GM18526 (cell line): Measurements from ENCODE around the gene TP53I13.

ENCODE experiments used
- POLR2A ChIP-seq: IDR thresholded peaks from 3 replicates; pipeline ENCODE4 v1.6.1; 2011; ENCODE audit not compliant: insufficient read length; ENCODE audit errors: extremely low read depth

The TP53I13 gene

GRCh38 chr17:29574732-29575510 lies 6.4 kb downstream of the TP53I13 start:
- TF ChIP-seq POLR2A, result no peak

- TF ChIP-seq POLR2A, result no peak
Observed at GRCh38 chr17:29575511-29576213, 7.2 kb downstream of the TP53I13 start.

- no peak for TF ChIP-seq POLR2A
Observed at GRCh38 chr17:29576214-29577000, 7.9 kb downstream of the TP53I13 start.

GRCh38 chr17:29577001-29577370 lies 8.5 kb downstream of the TP53I13 start:
- no peak for TF ChIP-seq POLR2A

- no peak for TF ChIP-seq POLR2A
Observed at GRCh38 chr17:29577385-29578211, 9.1 kb downstream of the TP53I13 start.

- no peak for TF ChIP-seq POLR2A
Observed at GRCh38 chr17:29578626-29579485, 10.4 kb downstream of the TP53I13 start.

- no peak for TF ChIP-seq POLR2A
Observed at GRCh38 chr17:29579866-29580771, 11.6 kb downstream of the TP53I13 start.

- TF ChIP-seq POLR2A, result no peak
Observed at GRCh38 chr17:29581583-29582253, 13.2 kb downstream of the TP53I13 start.

GRCh38 chr17:29582254-29582765 lies 13.8 kb downstream of the TP53I13 start:
- no peak for TF ChIP-seq POLR2A

GRCh38 chr17:29582772-29583171 lies 14.3 kb downstream of the TP53I13 start:
- TF ChIP-seq POLR2A, result no peak

GRCh38 chr17:29583324-29584248 lies 15.1 kb downstream of the TP53I13 start:
- TF ChIP-seq POLR2A, result no peak
